Stimulated activated CD4-positive, alpha-beta T cell treated with anti-CD3 and anti-CD28 coated beads, Interleukin-1b, Interleukin-23, amount 100 ng/mL, for 24 hours (primary cell): ENCODE data around the gene SYT6.

Source experiments
- DNase-seq, 4 experiments: peaks; one replicate each; pipeline ENCODE4 v3.0.0-alpha.2; 2020; ENCODE audit warnings: low read depth in 4 of 4, low spot score in 1 of 4

The SYT6 gene

GRCh38 chr1:114094363-114094634 lies 59.4 kb downstream of the SYT6 start:
- DNase-seq: no peak

GRCh38 chr1:114093624-114094362 lies 59.9 kb downstream of the SYT6 start:
- no peak for DNase-seq

GRCh38 chr1:114092186-114093062 lies 61.2 kb downstream of the SYT6 start:
- DNase-seq: no peak

- no peak for DNase-seq
Measured at GRCh38 chr1:114091711-114092110, 62.0 kb downstream of the SYT6 start.

- no peak for DNase-seq
Measured at GRCh38 chr1:114090738-114091505, 62.7 kb downstream of the SYT6 start.

GRCh38 chr1:114089502-114090138 lies 64.0 kb downstream of the SYT6 start:
- DNase-seq: no peak

- no peak for DNase-seq
Measured at GRCh38 chr1:114088392-114089299, 65.0 kb downstream of the SYT6 start.

- no peak for DNase-seq
Measured at GRCh38 chr1:114087495-114087894, 66.2 kb downstream of the SYT6 start.

- no peak for DNase-seq
Measured at GRCh38 chr1:114086601-114087368, 66.9 kb downstream of the SYT6 start.

GRCh38 chr1:114082867-114083585 lies 70.6 kb downstream of the SYT6 start:
- no peak for DNase-seq

- no peak for DNase-seq
Measured at GRCh38 chr1:114082304-114082630, 71.4 kb downstream of the SYT6 start.

- DNase-seq: no peak
Measured at GRCh38 chr1:114081437-114082303, 72.0 kb downstream of the SYT6 start.

- no peak for DNase-seq
Measured at GRCh38 chr1:114080511-114081436, 72.9 kb downstream of the SYT6 start.

GRCh38 chr1:114079596-114080190 lies 74.0 kb downstream of the SYT6 start:
- DNase-seq: no peak

- no peak for DNase-seq
Measured at GRCh38 chr1:114078116-114078515, 75.6 kb downstream of the SYT6 start.

- DNase-seq: no peak
Measured at GRCh38 chr1:114077188-114077587, 76.5 kb downstream of the SYT6 start.

GRCh38 chr1:114076308-114076707 lies 77.4 kb downstream of the SYT6 start:
- DNase-seq: no peak
